Fibroblast of skin of right biceps (primary cell): ENCODE data around the gene CD81.
A peak's percentile ranks its signal among the peaks of the same experiment; 100 is the strongest.
"Not testable (repeated sequence)": the region's sequence is repeated elsewhere in the genome, so short reads cannot be mapped to it uniquely, and the experiment has no call there.

Experiments used
- DNase-seq: peaks from one replicate; pipeline ENCODE4 v3.0.0-alpha.2; 2013

CD81 gene

DNA sequence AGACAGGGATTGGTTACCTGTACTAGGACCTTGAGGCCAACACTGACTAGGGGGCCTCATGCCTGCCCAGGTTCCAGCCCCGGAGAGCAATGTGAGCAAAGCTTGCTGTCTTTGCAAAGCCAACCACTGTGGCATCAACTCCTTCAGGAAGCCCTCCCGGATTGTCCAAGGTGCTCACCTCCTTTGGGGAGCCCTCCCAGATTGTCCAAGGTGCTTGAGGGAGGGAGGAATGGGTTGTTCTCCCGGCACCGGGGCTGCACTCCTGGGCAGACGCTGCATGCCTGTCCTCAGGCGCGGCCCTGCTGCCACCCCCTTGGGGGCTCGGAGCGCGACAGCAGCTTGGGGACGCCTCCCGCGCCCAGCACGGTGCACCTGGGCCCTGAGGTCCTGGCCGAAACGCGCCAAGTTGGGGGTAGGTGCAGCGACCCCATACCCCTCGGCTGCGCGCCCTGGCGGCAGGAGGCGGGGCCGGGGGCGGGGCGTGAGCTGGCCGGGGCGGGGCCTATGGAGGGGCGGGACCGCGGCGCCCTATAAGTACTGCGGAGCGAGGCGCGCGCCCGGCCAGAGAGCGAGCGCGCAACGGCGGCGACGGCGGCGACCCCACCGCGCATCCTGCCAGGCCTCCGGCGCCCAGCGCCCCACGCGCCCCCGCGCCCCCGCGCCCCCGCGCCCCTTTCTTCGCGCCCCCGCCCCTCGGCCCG is at the start of gene CD81:
Gene CD81 (plus strand): TSS at position 560 of the 701 bp plus-strand sequence. CDS start 240 bp downstream, outside the sequence.
- peak; percentile 44 for DNase-seq

GRCh38 chr11:2328021-2328420 is 49.1 kb upstream of the CD81 start:
- no peak for DNase-seq

- DNase-seq = no peak
Measured at GRCh38 chr11:2328656-2329354, 48.3 kb upstream of the CD81 start.

GRCh38 chr11:2329551-2329950 is 47.6 kb upstream of the CD81 start:
- no peak for DNase-seq

DNA sequence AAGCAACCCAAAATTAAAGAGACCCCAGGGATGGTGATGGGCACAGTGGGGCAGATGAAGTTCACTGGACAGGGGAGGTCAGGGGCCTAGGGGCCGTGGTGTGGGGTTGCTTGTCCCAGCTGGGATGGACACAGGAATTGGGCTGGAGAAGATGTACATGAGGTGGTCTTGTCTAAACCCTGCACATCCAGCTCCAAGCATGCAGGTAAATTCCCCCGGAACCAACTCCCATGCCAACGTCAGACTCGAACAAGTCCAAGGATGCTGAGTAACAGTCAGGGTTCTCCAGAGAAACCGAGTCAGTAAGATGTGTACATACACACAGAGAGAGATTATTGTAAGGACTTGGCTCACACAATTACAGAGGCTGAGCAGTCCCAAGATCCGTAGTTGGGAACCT is 46.4 kb upstream of the CD81 start:
- DNase-seq = no peak

- no peak for DNase-seq
Measured at GRCh38 chr11:2331404-2331803, 45.7 kb upstream of the CD81 start.

DNA sequence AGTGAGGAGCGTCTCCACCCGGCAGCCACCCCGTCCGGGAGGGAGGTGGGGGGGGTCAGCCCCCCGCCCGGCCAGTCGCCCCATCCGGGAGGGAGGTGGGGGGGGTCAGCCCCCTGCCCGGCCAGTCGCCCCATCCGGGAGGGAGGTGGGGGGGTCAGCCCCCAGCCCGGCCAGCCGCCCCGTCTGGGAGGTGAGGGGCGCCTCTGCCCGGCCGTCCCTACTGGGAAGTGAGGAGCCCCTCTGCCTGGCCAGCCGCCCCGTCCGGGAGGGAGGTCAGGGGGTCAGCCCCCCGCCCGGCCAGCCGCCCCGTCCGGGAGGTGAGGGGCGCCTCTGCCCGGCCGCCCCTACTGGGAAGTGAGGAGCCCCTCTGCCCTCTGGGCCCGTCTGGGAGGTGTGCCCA is 44.5 kb upstream of the CD81 start:
- DNase-seq = not testable (repeated sequence)

DNA sequence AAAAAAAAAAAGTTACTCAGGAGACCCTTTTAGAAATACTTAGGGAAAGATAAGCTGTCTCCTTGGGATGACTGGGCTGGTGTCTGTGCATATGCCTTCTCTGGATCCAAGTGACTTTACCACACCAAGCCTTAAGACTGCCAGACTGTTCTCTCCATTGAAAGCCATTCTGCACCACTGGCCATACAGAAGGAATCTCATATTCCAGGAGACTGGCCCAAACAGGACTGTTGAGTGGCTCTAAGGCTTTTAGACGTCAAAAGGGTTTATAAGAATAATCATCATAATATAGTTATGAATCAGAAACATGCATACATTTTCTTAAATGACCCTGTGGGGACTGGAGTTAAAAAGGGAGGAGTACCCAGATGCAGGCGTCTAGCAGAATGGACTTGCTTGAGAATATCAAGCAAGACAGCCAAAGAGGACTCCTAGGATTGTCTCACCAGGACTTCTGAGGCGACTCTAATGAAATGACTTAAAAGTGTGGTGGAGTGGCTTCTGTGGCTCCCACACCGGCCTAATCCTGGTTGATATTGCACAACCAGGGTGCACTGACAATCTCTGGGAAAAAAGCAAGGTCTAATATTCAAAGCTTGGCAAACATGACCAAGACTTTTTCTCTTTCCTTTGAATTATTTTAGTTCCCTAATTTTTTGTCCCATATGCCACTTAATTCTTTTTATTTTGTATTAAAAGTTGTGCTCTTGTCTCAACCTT is 43.5 kb upstream of the CD81 start:
- DNase-seq = not testable (repeated sequence)

DNA sequence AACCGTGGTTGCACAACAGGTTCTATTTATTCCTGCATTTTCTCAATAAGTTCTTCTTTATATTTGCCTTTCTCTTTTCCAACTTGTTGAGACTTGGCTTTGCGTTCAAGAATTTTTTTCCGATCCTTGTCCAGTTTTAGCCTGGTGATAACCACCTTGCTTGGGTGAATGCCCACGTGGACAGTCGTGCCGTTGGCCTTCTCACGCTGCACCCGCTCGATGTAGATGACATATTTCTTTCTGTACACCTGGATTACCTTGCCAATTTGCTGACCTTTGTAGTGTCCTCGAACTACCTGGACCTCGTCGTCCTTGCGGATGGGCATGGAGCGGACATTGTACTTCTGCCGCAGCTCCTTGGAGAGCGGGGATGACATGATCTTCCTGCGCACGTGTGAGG is 41.8 kb upstream of the CD81 start:
- DNase-seq = not testable (repeated sequence)

DNA sequence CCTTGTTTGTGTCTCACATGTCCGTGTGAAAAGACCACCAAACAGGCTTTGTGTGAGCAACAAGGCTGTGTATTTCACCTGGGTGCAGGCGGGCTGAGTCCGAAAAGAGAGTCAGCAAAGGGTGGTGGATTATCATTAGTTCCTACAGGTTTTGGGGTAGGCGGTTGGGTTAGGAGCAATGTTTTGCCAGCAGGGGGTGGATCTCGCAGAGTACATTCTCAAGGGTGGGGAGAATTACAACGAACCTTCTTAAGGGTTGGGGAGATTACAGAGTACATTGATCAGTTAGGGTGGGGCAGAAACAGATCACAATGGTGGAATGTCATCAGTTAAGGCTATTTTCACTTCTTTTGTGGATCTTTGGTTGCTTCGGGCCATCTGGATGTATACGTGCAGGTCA is 38.4 kb upstream of the CD81 start:
- not testable (repeated sequence) for DNase-seq

DNA sequence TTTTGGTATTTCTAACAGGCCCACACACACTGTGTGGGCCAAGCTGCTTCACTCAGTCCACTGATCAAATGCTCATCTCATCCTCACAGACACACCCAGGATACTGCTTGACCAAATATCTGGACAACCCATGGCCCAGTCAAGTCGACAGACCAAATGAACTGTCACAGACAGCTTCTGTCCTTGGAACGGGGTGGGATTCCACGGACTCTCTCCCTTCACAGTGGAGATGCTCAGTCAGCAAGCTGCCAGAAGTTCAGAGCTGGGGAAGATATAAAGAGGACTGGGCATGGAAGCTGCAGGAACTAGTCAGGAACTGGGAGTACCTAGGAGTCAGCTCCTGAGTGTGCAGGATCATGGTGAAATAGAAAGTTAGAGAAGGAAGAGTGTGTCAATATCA is 34.6 kb upstream of the CD81 start:
- DNase-seq = no peak

- DNase-seq = no peak
Measured at GRCh38 chr11:2342981-2343380, 34.1 kb upstream of the CD81 start.

DNA sequence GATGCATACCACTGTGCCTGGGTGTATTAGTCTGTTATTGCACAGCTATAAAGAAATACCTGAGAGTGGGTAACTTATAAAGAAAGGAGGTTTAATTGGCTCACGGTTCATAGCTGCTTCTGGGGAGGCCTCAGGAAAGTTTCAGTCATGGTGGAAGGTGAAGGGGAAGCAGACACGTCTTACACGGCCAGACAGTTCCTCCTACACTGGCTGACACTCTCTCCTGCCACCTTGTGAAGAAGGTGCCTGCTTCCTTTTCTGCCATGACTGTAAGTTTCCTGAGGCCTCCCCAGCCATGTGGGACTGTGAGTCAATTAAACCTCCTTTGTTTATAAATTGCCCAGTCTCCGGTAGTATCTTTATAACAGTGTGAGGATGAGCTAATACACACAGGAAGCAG is 33.6 kb upstream of the CD81 start:
- DNase-seq = no peak

DNA sequence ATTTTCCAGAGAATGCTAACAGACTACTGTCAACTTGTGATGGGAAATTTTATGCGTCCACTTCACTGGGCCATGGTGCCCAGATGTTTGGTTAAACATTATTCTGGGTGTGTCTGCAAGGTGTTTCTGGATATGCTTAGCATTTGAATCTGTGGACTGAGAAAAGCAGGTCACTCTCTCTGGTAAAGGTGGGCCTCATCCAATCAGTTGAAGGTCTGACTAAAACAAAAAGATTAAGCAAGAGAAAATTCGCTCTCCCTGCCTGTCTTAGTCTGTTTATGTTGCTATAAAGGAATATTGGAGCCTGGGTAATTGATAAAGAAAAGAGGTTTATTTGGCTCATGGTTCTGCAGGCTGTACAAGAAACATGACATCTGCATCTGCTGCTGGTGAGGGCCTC is 32.1 kb upstream of the CD81 start:
- no peak for DNase-seq

DNA sequence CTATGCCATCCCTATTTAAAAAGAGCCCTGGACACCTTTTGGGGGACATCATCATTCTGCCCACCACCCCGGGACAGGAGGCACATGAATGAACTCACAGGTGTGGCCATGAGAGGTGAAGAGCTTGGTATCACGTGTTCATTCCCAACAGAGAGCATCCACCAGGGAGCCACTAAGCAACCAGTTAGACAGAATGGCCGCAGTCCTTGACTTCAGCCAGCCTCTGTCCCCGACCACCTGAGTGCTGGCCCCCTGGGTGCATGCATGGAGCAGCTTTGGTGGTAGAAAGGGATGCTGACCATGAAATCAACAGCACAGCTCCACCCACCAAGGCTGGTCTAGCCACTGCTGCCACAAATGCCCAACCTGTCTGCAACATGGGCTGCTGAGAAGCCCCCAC is 31.1 kb upstream of the CD81 start:
- no peak for DNase-seq

DNA sequence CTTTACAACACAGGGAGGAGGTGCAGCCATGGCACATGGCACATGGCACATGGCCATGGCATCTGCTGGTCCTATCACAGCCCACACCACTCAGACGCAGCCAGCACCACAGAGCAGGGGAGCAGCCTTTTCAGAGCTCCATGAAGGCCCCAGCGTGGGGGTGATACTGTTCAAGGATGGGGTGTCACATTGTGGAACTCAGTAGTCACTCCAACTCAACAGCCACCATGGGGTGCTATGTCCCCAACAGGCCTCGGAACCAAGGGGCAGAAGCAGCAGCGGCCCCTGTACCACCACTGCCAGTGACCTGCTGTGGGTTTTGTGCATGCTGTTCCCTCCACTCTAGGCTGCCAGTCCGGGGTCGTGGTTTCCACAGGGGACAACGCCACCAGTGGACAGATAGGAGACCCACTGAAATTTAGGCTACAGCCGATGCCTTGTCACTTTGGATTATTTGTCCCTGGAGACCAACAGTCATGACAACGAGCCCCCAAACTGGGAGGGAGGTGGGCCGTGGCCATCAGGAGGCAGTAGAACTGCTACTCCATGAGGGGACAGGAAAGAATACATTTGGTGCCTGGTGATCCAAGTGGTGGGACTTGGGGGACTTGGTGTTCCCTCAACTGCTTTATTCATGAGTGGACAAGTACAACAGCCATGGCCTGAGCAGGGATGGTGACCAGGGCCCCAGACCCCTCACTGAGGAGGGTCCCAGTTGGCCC is 30.4 kb upstream of the CD81 start:
- no peak for DNase-seq

DNA sequence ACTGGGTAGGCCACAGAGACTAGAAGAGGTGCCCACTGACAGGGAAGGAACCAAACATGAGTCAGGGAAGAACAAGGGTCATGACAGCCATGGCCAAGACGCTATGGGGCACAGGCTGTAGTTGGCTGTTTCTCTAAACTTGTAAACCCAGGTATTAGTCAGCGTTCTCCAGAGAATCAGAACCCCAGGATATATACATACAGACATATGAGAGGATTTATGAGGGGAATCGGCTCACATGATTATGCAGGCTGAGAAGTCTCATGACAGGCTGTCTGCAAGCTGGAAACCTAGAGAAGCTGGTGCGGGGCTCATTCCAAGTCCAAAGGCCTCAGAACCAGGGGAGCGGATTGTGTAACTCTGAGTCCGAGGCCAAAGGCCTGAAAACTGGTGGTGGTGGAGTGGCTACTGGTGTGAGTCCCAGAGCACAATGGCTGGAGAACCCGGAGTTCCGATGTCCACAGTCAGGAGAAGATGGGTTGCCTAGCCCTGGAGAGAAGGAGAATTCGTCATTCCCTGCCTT is 29.7 kb upstream of the CD81 start:
- no peak for DNase-seq

GRCh38 chr11:2348986-2349385 is 28.1 kb upstream of the CD81 start:
- peak; percentile 13 for DNase-seq

GRCh38 chr11:2351701-2352100 is 25.4 kb upstream of the CD81 start:
- DNase-seq = no peak

GRCh38 chr11:2352420-2352819 is 24.7 kb upstream of the CD81 start:
- no peak for DNase-seq

- DNase-seq = peak; percentile 18
Measured at GRCh38 chr11:2355000-2355644, 22.0 kb upstream of the CD81 start.

- DNase-seq = no peak
Measured at GRCh38 chr11:2357246-2357645, 19.9 kb upstream of the CD81 start.

- not testable (repeated sequence) for DNase-seq
Measured at GRCh38 chr11:2357651-2358050, 19.5 kb upstream of the CD81 start.
